ENCODE measurements around the gene C7orf25.

Gene C7orf25
- 0 to 0.33 (median 0.11) reads per million in 17 experiments for total RNA-seq

- peak; percentile 94 to 97 (median 96) for DNase-seq
These were observed at the start of gene C7orf25 for GRCh38 chr7:42911454-42912447. TSS of gene C7orf25 (minus strand) at chr7:42912070. CDS start at chr7:42910900, 1,170 bp downstream.

- DNase-seq = peak; percentile 27 to 57 (median 48)
These were observed 49.3 kb upstream of the C7orf25 start for GRCh38 chr7:42961170-42961569.

- DNase-seq = no peak
These were observed 48.9 kb upstream of the C7orf25 start for GRCh38 chr7:42960762-42961161.

GRCh38 chr7:42959549-42959948 is 47.7 kb upstream of the C7orf25 start:
- no peak for DNase-seq

- no peak for DNase-seq
These were observed 44.2 kb upstream of the C7orf25 start for GRCh38 chr7:42956062-42956461.

- DNase-seq = peak; percentile 49 to 83 (median 75)
These were observed 42.1 kb upstream of the C7orf25 start for GRCh38 chr7:42953994-42954393.

GRCh38 chr7:42952328-42952727 is 40.5 kb upstream of the C7orf25 start:
- DNase-seq = no peak

GRCh38 chr7:42950417-42950816 is 38.5 kb upstream of the C7orf25 start:
- no peak for DNase-seq

GRCh38 chr7:42947521-42947920 is 35.7 kb upstream of the C7orf25 start:
- no peak for DNase-seq

GRCh38 chr7:42946627-42946950 is 34.7 kb upstream of the C7orf25 start:
- DNase-seq = peak; percentile 44 to 75 (median 64)

- DNase-seq = peak; percentile 36 to 70 (median 66)
These were observed 34.2 kb upstream of the C7orf25 start for GRCh38 chr7:42945821-42946626.

GRCh38 chr7:42940985-42941847 is 29.3 kb upstream of the C7orf25 start:
- peak; percentile 80 to 92 (median 86) for DNase-seq

GRCh38 chr7:42939457-42940240 is 27.8 kb upstream of the C7orf25 start:
- DNase-seq = no peak

- no peak for DNase-seq
These were observed 24.0 kb upstream of the C7orf25 start for GRCh38 chr7:42935861-42936260.

- DNase-seq = peak in 2 of 4 experiments; percentile 34 to 46
These were observed 22.4 kb upstream of the C7orf25 start for GRCh38 chr7:42934291-42934690.

GRCh38 chr7:42932811-42933591 is 21.1 kb upstream of the C7orf25 start:
- DNase-seq = peak; percentile 13 to 28 (median 23)

GRCh38 chr7:42931834-42932651 is 20.2 kb upstream of the C7orf25 start, which contains the start of the genes MRPL32 and PSMA2:
TSS of gene MRPL32 (plus strand) at chr7:42932376. CDS start at chr7:42932387, 11 bp downstream.
TSS of gene PSMA2 (minus strand) at chr7:42932174. CDS start at chr7:42932158, 16 bp downstream.
- DNase-seq = peak; percentile 97 to 98 (median 97)

GRCh38 chr7:42931447-42931833 is 19.6 kb upstream of the C7orf25 start:
- peak in 2 of 4 experiments; percentile 10 to 13 for DNase-seq

- DNase-seq = no peak
These were observed 19.0 kb upstream of the C7orf25 start for GRCh38 chr7:42930889-42931288.
